Adipose tissue (tissue), 3 donors: ENCODE results near the gene GKN2. TPM values are rescaled to one million over a fixed set of nuclear protein-coding genes. Genes with fewer than 3 reads are reported as not detected.

Experiments
- H3K27ac ChIP-seq: one replicate; pipeline ENCODE4 v1.5.1; 2013; ENCODE audit warnings: low read depth, low read length
- WGBS, 3 donors: extraction: QIAGEN DNeasy Blood & Tissue Kit; methylation state at CpG; one replicate each; pipeline ENCODE4 v1.1.7; 2013; 5-methylcytosine and 5-hydroxymethylcytosine counted together
- polyA plus RNA-seq, 3 donors: library from polyadenylated mRNA; stranded (reverse); fragments of 200-250 nt; gene quantifications; one replicate each; pipeline ENCODE4 v1.2.3, GENCODE V29; 2013
- donor health status: healthy with polysubstance abuse.
- donor health status: Bipolar disorder and iron deficiency.
- donor health status: healthy.

GKN2 gene
- polyA plus RNA-seq, 3 donors: 0.41 to 318 (median 29.8) TPM

- no peak overlapping the region for H3K27ac ChIP-seq
- WGBS, 3 donors: 79 to 92% (median 84%) methylated on average over 4 of the region's 4 CpGs
Measured at GRCh38 chr2:68932402-68932801, 20.3 kb downstream of the GKN2 start.

GRCh38 chr2:68931799-68932198 is 20.9 kb downstream of the GKN2 start:
- 47 to 61% (median 52%) methylated on average over 4 of the region's 4 CpGs for WGBS, 3 donors
- no peak overlapping the region for H3K27ac ChIP-seq

- H3K27ac ChIP-seq: no peak overlapping the region
- WGBS, 3 donors: 69 to 84% (median 83%) methylated on average over 3 of the region's 3 CpGs
Measured at GRCh38 chr2:68931149-68931711, 21.5 kb downstream of the GKN2 start.

- 57 to 68% (median 65%) methylated on average over 4 of the region's 4 CpGs for WGBS, 3 donors
- no peak overlapping the region for H3K27ac ChIP-seq
Measured at GRCh38 chr2:68926796-68927195, 25.9 kb downstream of the GKN2 start.

- 39 to 43% (median 41%) methylated on average over 9 of the region's 9 CpGs for WGBS, 3 donors
- H3K27ac ChIP-seq: no peak overlapping the region
Measured at GRCh38 chr2:68925295-68925896, 27.3 kb downstream of the GKN2 start.

- 87 to 93% (median 90%) methylated on average over 4 of the region's 4 CpGs for WGBS, 3 donors
Measured at GRCh38 chr2:68921646-68922045, 31.0 kb downstream of the GKN2 start.

GRCh38 chr2:68920481-68921170 is 32.1 kb downstream of the GKN2 start:
- WGBS, 3 donors: 50 to 90% (median 83%) methylated on average over 6 of the region's 6 CpGs
- H3K27ac ChIP-seq: no peak overlapping the region

More at GRCh38 chr2:68921646-68922045, 31.0 kb downstream of the GKN2 start:
- H3K27ac ChIP-seq: no peak overlapping the region

GRCh38 chr2:68918497-68918896 is 34.2 kb downstream of the GKN2 start:
- H3K27ac ChIP-seq: no peak overlapping the region
- WGBS, 3 donors: 90 to 94% (median 93%) methylated on average over 7 of the region's 7 CpGs

- WGBS, 3 donors: 61 to 75% (median 68%) methylated on average over 3 of the region's 3 CpGs
- H3K27ac ChIP-seq: no peak overlapping the region
Measured at GRCh38 chr2:68917034-68917718, 35.5 kb downstream of the GKN2 start.

- H3K27ac ChIP-seq: no peak overlapping the region
- WGBS, 3 donors: 46 to 61% (median 55%) methylated on average over 1 of the region's 1 CpG
Measured at GRCh38 chr2:68916226-68916625, 36.5 kb downstream of the GKN2 start.

GRCh38 chr2:68915393-68915792 is 37.3 kb downstream of the GKN2 start:
- 70 to 88% (median 70%) methylated on average over 4 of the region's 4 CpGs for WGBS, 3 donors
- no peak overlapping the region for H3K27ac ChIP-seq

- no peak overlapping the region for H3K27ac ChIP-seq
- WGBS, 3 donors: 95% methylated on average over 3 of the region's 3 CpGs
Measured at GRCh38 chr2:68913359-68913758, 39.3 kb downstream of the GKN2 start.

- H3K27ac ChIP-seq: no peak overlapping the region
- WGBS, 3 donors: 22 to 58% (median 29%) methylated on average over 2 of the region's 2 CpGs
Measured at GRCh38 chr2:68912732-68913131, 40.0 kb downstream of the GKN2 start.

GRCh38 chr2:68912111-68912510 is 40.6 kb downstream of the GKN2 start:
- 92 to 95% (median 92%) methylated on average over 3 of the region's 3 CpGs for WGBS, 3 donors

GRCh38 chr2:68911709-68912108 is 41.0 kb downstream of the GKN2 start:
- 96 to 100% (median 97%) methylated on average over 1 of the region's 1 CpG for WGBS, 3 donors

More at GRCh38 chr2:68912111-68912510, 40.6 kb downstream of the GKN2 start:
- H3K27ac ChIP-seq: no peak overlapping the region

GRCh38 chr2:68911246-68911645 is 41.4 kb downstream of the GKN2 start:
- 65 to 80% (median 75%) methylated on average over 4 of the region's 4 CpGs for WGBS, 3 donors

More at GRCh38 chr2:68911709-68912108, 41.0 kb downstream of the GKN2 start:
- no peak overlapping the region for H3K27ac ChIP-seq

GRCh38 chr2:68909793-68910674 is 42.7 kb downstream of the GKN2 start:
- 68 to 76% (median 70%) methylated on average over 3 of the region's 3 CpGs for WGBS, 3 donors
- no peak overlapping the region for H3K27ac ChIP-seq

More at GRCh38 chr2:68911246-68911645, 41.4 kb downstream of the GKN2 start:
- no peak overlapping the region for H3K27ac ChIP-seq

GRCh38 chr2:68908392-68908970 is 44.2 kb downstream of the GKN2 start:
- 22 to 27% (median 27%) methylated on average over 5 of the region's 5 CpGs for WGBS, 3 donors
- H3K27ac ChIP-seq: no peak overlapping the region
